AG04450 (cell line): Measurements from ENCODE around the gene BCL2L1. TPM values are rescaled to one million over a fixed set of nuclear protein-coding genes. Genes with fewer than 3 reads are reported as not detected.

Source experiments
- CTCF ChIA-PET: fragments of 300-600, 350-600 bp; formaldehyde crosslinking; extraction: SDS; loops from one replicate; lab custom pipeline; 2022; ENCODE audit warnings: antibody characterized with exemption, inconsistent platforms; lab: Charles Lee
- POLR2A ChIA-PET: fragments of 350-600 bp; formaldehyde crosslinking; extraction: SDS; loops from one replicate; lab custom pipeline; 2021; ENCODE audit warnings: antibody characterized with exemption, inconsistent platforms; lab: Yijun Ruan, JAX
- DNase-seq: peaks from one replicate; pipeline ENCODE4 v3.0.0-alpha.2; 2011; ENCODE audit warnings: low read depth, low spot score
- H3K27ac ChIP-seq: one replicate; pipeline ENCODE4 v1.5.1; 2012; ENCODE audit warnings: low read depth, low read length, control low read depth
- H3K27me3 ChIP-seq: one replicate; pipeline ENCODE4 v1.6.0; 2012; ENCODE audit warnings: low read length; ENCODE audit not compliant: control insufficient read depth, insufficient read depth
- H3K4me3 ChIP-seq: 2 replicates; pipeline ENCODE4 v1.5.1; 2011; ENCODE audit warnings: mild to moderate bottlenecking, low read depth, low read length, control low read depth
- H3K9me3 ChIP-seq: 2 replicates; pipeline ENCODE4 v1.5.1; 2012; ENCODE audit warnings: low read length; ENCODE audit not compliant: control insufficient read depth, insufficient read depth
- polyA plus RNA-seq: library from polyadenylated mRNA; depleted of rRNA; stranded (reverse); fragments of >200 nt; gene quantifications from 2 replicates; pipeline ENCODE4 v1.2.3, GENCODE V29; 2011
- TF ChIP-seq, protein P1 (sequence below): IDR thresholded peaks from 2 replicates; pipeline ENCODE4 v1.5.1; 2011; ENCODE audit warnings: low read depth, low read length, control low read depth, inconsistent platforms

Gene BCL2L1
- polyA plus RNA-seq, 1 experiment: 57.5 TPM

DNA sequence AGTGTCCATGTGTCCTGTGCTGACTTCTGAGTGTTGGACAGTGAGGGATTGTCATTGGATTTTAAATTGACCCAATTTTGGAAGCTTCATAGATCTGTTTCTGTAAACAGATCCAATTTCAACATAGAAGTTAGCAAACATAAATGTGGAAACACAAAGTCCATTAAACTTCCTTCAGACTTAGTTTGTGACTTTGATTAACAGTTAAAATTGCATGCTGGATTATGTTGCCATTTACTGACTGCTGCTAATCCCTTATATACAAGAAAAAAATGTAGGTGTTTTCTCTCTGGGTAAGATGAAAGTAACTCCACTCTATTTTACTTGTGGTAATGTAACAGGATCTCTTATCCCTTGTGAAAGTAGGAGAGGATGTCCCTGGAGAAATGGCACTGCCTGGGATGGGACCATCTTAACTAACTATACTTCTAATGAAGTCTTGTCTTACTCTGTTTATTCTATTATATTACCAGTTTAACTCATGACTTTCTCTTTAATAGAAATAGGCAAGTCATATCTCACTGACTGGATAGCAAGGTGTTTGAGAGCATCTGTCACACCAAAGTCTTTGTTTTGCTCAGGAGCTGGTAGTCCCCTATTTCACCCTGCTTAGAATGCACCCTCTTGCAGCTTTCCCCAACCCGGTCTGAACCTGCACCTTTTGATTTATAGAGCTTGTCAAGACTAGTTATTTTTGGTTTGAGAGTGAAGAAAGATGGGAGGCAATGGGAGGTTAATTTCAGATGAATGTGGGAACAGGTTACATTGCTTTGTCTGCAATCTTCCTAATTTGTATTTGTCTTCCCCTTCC, 23.6 kb upstream of the BCL2L1 start:
- H3K27me3 ChIP-seq: no peaks in the 10 kb centered on the region
- ChIA-PET CTCF (interaction anchor here (0.7 to 9.6 kb wide), 4 partner anchors 23 to 133 kb away, joined by 3 to 70 read pairs (median 4); partner anchors contain the start of gene BCL2L1), POLR2A (no interaction called here)
- DNase-seq: no peak
- no peaks in the 10 kb centered on the region for H3K9me3 ChIP-seq
- TF ChIP-seq, protein P1, sequence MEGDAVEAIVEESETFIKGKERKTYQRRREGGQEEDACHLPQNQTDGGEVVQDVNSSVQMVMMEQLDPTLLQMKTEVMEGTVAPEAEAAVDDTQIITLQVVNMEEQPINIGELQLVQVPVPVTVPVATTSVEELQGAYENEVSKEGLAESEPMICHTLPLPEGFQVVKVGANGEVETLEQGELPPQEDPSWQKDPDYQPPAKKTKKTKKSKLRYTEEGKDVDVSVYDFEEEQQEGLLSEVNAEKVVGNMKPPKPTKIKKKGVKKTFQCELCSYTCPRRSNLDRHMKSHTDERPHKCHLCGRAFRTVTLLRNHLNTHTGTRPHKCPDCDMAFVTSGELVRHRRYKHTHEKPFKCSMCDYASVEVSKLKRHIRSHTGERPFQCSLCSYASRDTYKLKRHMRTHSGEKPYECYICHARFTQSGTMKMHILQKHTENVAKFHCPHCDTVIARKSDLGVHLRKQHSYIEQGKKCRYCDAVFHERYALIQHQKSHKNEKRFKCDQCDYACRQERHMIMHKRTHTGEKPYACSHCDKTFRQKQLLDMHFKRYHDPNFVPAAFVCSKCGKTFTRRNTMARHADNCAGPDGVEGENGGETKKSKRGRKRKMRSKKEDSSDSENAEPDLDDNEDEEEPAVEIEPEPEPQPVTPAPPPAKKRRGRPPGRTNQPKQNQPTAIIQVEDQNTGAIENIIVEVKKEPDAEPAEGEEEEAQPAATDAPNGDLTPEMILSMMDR: no peak
- no peak overlapping the region for H3K27ac ChIP-seq
- H3K4me3 ChIP-seq: no peak overlapping the region

DNA sequence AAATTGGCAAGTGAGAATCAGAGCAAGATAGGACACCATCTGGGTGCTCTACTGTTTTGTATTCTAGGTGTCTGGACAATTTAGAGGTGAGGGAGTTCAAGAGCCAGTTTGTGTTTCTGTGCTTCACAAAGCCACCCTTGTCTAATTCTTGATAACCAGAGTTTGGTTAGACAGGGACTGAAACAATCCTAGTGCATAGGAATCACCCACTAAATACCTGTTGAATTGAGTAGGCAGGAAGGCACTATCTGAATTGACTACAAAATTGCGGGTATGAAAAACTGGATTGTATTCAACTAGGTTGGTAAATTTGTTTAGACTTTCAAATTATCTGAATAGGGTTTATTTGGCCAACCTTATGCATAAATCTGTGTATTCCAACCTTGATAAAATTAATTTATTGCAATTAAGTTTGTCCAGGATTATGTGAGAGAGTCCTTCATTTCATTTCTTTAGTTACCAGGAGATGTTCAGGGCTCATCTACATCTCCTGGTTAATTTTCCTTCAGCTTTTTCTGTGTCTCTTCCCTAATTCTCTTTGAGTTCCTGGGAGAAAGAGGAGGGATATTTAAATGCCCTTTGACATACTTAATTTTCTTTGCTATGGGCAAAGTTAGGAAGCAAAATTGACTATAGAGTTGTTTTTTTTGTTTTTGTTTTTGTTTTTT, 18.1 kb upstream of the BCL2L1 start:
- Histone ChIP-seq H3K4me3 (peak overlapping the region; percentile 97), H3K27ac (no peak overlapping the region), H3K27me3 (no peaks in the 10 kb centered on the region), H3K9me3 (no peaks in the 10 kb centered on the region; the same call in 1 of the 2 replicates)
- no peak for DNase-seq
- CTCF ChIA-PET: interaction anchor here (1.0 to 4.2 kb wide), 2 partner anchors 17 to 79 kb away, joined by 3 to 41 read pairs; no protein-coding TSS in a partner anchor
- POLR2A ChIA-PET: no interaction called here
- TF ChIP-seq, protein P1: no peak

DNA sequence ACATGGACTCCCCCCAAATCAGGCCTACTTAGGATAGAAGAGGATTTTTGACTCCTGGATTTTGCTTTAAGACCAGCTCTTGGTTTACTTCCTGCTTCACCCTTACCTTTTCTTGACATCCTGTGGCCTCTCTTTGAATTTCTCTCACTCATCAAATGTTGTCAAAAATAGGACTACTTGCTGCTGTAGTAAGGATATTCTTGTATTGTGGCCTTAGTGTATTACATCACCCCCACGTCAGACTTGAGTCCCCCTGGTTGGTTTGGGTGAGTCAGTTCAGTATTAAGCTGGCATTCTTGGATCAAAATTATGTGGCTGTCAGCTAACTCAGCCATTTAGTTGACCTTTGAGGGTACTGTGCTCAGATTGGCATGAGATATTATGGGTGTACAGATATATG, 17.5 kb upstream of the BCL2L1 start:
- Histone ChIP-seq H3K4me3 (peak overlapping the region; percentile 97), H3K27ac (no peak overlapping the region), H3K27me3 (no peaks in the 10 kb centered on the region), H3K9me3 (no peaks in the 10 kb centered on the region; the same call in 1 of the 2 replicates)
- ChIA-PET CTCF (interaction anchor here (0.8 to 4.2 kb wide), 3 partner anchors 16 to 178 kb away, joined by 3 to 41 read pairs (median 3); no protein-coding TSS in a partner anchor), POLR2A (no interaction called here)
- TF ChIP-seq, protein P1: no peak
- DNase-seq: no peak

DNA sequence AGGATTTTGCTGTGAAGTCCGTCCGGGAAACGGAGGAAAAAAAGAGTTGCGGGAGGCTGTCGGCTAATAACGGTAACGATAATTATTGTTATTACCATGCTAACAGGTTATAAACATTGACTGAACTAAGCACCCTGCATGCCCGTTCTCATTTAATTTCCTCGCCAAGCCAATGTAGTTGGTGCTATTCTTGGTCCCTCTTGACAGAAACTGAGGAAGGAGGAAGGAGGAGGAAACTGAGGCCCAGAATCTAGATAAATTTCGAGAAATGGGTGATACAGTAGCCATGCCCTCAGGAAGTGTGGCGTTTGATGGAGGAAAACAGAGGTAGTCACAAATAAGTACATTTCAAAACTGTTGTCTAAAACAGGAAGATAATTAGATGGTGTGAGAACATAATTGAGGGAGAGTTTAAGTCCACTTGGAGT, 16.9 kb upstream of the BCL2L1 start:
- H3K27ac ChIP-seq: no peak overlapping the region
- ChIA-PET POLR2A (interaction anchor here (0.6 to 1.3 kb wide), 5 partner anchors 8 to 82 kb away, joined by 3 to 6 read pairs (median 5); partner anchors contain the start of gene BCL2L1), CTCF (interaction anchor here (0.8 to 4.2 kb wide), 5 partner anchors 11 to 177 kb away, joined by 3 to 41 read pairs (median 3); no protein-coding TSS in a partner anchor)
- no peaks in the 10 kb centered on the region; the same call in 1 of the 2 replicates for H3K9me3 ChIP-seq
- TF ChIP-seq, protein P1: no peak
- peak overlapping the region; percentile 97 for H3K4me3 ChIP-seq
- DNase-seq: no peak
- no peaks in the 10 kb centered on the region for H3K27me3 ChIP-seq
